Kidney (tissue), 14 donors: ENCODE results near the gene ADCY10. TPM values are rescaled to one million over a fixed set of nuclear protein-coding genes. Genes with fewer than 3 reads are reported as not detected.

Experiments
- DNase-seq, 5 donors: peaks; one replicate each; pipeline ENCODE4 v3.0.0-alpha.2; 2013 to 2020
- FAIRE-seq: peaks from 2 replicates; lab custom pipeline; 2012; peaks lifted over from hg19 to GRCh38; lab: Jason Lieb, UNC
- H3K27ac ChIP-seq, 2 donors: one replicate each; pipeline ENCODE4 v1.7.0; 2013; ENCODE audit warnings: low read depth in 2 of 2, low read length in 2 of 2, inconsistent platforms in 1 of 2
- H3K27me3 ChIP-seq: one replicate; pipeline ENCODE4 v1.7.1; 2013; ENCODE audit warnings: low read length, inconsistent platforms; ENCODE audit not compliant: control insufficient read depth, insufficient read depth
- H3K36me3 ChIP-seq, 3 donors: one replicate each; pipeline versions ENCODE4 v1.7.0 to v1.7.1; 2013; ENCODE audit warnings: low read length in 3 of 3, control low read depth in 1 of 3, inconsistent platforms in 1 of 3; ENCODE audit not compliant: insufficient read depth in 3 of 3, control insufficient read depth in 2 of 3
- H3K4me1 ChIP-seq, 3 donors: one replicate each; pipeline versions ENCODE4 v1.7.0 to v1.7.1; 2013; ENCODE audit warnings: low read length in 3 of 3, inconsistent platforms in 1 of 3, low read depth in 1 of 3; ENCODE audit not compliant: control insufficient read depth in 2 of 3, insufficient read depth in 2 of 3
- H3K4me3 ChIP-seq, 3 donors: one replicate each; pipeline versions ENCODE4 v1.7.0 to v1.8.1; 2013; ENCODE audit warnings: low read length in 3 of 3, control low read depth in 1 of 3, inconsistent platforms in 1 of 3
- H3K9ac ChIP-seq, 3 donors: one replicate each; pipeline versions ENCODE4 v1.7.0 to v1.7.1; 2013; ENCODE audit warnings: low read length in 3 of 3, control low read depth in 1 of 3, inconsistent platforms in 1 of 3
- H3K9me3 ChIP-seq, 3 donors: one replicate each; pipeline versions ENCODE4 v1.7.0 to v1.7.1; 2013; ENCODE audit warnings: low read length in 3 of 3, control low read depth in 1 of 3, inconsistent platforms in 1 of 3; ENCODE audit not compliant: control insufficient read depth in 2 of 3, insufficient read depth in 1 of 3
- CTCF ChIP-seq: IDR thresholded peaks from 3 replicates; pipeline ENCODE4 v1.5.1; 2012; ENCODE audit warnings: mild to moderate bottlenecking, moderate library complexity, borderline replicate concordance; ENCODE audit not compliant: insufficient read depth; ENCODE audit errors: extremely low read depth
- intact Hi-C: fragments of 100-400 bp; cut with DNase I; formaldehyde crosslinking; loops from one replicate; pipeline ENCODE4 v1.11.1; 2022
- polyA plus RNA-seq: library from polyadenylated mRNA; stranded (reverse); fragments of 350-450 nt; fragmentation: Illumina TruSeq; extraction: RNeasy Lipid Tissue Mini Kit (QIAGEN cat#74804); gene quantifications from one replicate; pipeline ENCODE4 v1.2.3, GENCODE V29; 2014; ENCODE audit warnings: low read depth, low replicate concordance; ENCODE audit not compliant: insufficient read depth
- total RNA-seq: library from RNA; stranded (reverse); fragmentation: NEBNext Ultra II Directional; extraction: Animal tissue kit (Norgen Biotek cat#: 25700); gene quantifications from one replicate; pipeline ENCODE4 v1.2.1, GENCODE V29; 2021
- donor health status: control.
- donor health status: control.
- donor health status: control.
- donor health status: control.
- donor health status: control.
- donor health status: DM: yes; HTN: yes; CAD: no.
- donor health status: Normal renal cell carcinoma (clear cell type).

ADCY10 gene
- total and polyA plus RNA-seq, 2 donors from 2014 or later, result 0.22 to 0.28 TPM

- FAIRE-seq (no peak), DNase-seq (no peak)
- H3K36me3 ChIP-seq, result no peaks in the 10 kb centered on the region
- intact Hi-C loops, result no loop called here
- H3K27ac ChIP-seq, result no peak overlapping the region
- H3K9ac ChIP-seq, result no peak overlapping the region
- no peaks in the 10 kb centered on the region for H3K9me3 ChIP-seq
- H3K4me3 ChIP-seq, result no peak overlapping the region
- H3K4me1 ChIP-seq, result peaks cover 0 to 2% (median 0%) of the 10 kb centered on the region in 3 donors
- TF ChIP-seq CTCF, result no peak
- H3K27me3 ChIP-seq, result no peaks in the 10 kb centered on the region
Measured at GRCh38 chr1:167821356-167821685, 92.6 kb downstream of the ADCY10 start.

- intact Hi-C loops, result no loop called here
- FAIRE-seq, result no peak
Measured at GRCh38 chr1:167820684-167821355, 93.1 kb downstream of the ADCY10 start.

GRCh38 chr1:167819849-167820683, 93.9 kb downstream of the ADCY10 start:
- Histone ChIP-seq H3K4me3 (peak overlapping the region; percentile 14 to 57 (median 34)), H3K27ac (peak overlapping the region in 1 of 2 donors; percentile 3), H3K27me3 (no peaks in the 10 kb centered on the region), H3K9me3 (peaks cover 0 to 6% (median 3%) of the 10 kb centered on the region in 3 donors), H3K9ac (no peak overlapping the region), H3K4me1 (peaks cover 0 to 2% (median 0%) of the 10 kb centered on the region in 3 donors), H3K36me3 (no peaks in the 10 kb centered on the region)
- TF ChIP-seq CTCF, result no peak
- intact Hi-C loops, result no loop called here
- DNase-seq, result peak; percentile 55 to 95 (median 72)
- no peak for FAIRE-seq

More at GRCh38 chr1:167820684-167821355, 93.1 kb downstream of the ADCY10 start:
- Histone ChIP-seq H3K4me3 (peak overlapping the region in 1 of 3 donors; percentile 57), H3K27me3 (no peaks in the 10 kb centered on the region), H3K36me3 (no peaks in the 10 kb centered on the region), H3K9ac (no peak overlapping the region), H3K4me1 (peaks cover 0 to 2% (median 0%) of the 10 kb centered on the region in 3 donors), H3K9me3 (peaks cover 0 to under 1% (median 0%) of the 10 kb centered on the region in 3 donors), H3K27ac (no peak overlapping the region)
- DNase-seq, result peak in 3 of 5 donors; percentile 19 to 38 (median 34)
- TF ChIP-seq CTCF, result no peak
